Erythroblast (primary cell): Measurements from ENCODE around the gene RASSF7.

ENCODE experiments used
- GATA1 ChIP-seq: IDR thresholded peaks from 2 replicates; pipeline ENCODE4 v1.6.1; 2011; ENCODE audit warnings: low read depth, mild to moderate bottlenecking, control low read depth, low read length, moderate library complexity
- POLR2A ChIP-seq: IDR thresholded peaks from 2 replicates; pipeline ENCODE4 v1.6.1; 2011; ENCODE audit warnings: mild to moderate bottlenecking, low read length

DNA sequence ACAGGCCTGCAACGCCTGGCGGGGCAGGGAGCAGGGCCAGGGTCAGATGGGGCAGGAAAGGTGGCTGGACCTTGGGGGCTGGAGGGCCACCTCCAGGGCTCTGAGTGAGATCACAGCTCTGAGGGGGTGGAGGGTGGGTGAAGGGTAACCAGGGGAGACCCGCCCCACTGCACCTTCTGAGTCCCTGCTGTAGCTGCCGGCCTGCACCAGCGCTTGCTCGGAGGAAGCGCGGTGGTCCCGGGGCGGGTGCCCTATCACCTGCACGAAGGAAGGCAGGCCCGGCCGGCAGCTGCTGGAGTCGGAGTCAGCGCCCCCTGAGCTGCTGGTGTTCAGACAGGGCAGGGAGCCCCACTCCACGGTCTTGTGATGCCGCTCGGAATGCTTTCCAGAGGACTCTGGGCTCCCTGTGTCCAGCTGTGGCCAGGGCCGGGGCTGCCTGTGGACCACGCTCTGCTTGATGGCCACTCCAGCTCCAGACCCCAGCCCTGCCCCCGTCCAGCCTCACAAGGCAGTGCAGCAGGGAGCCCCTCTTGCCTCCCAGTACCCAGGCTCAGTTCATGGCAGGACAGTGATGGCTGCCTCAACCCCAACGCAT, 4.0 kb upstream of the RASSF7 start:
- TF ChIP-seq POLR2A = no peak
- TF ChIP-seq GATA1 = no peak
